ENCODE measurements around the gene EIF3D. TPM values are rescaled to one million over a fixed set of nuclear protein-coding genes. Genes with fewer than 3 reads are reported as not detected.

EIF3D gene
- total and polyA plus RNA-seq, 2 of the 4 experiments (the other 2 are of a cell fraction), result 339 to 746 TPM

DNA sequence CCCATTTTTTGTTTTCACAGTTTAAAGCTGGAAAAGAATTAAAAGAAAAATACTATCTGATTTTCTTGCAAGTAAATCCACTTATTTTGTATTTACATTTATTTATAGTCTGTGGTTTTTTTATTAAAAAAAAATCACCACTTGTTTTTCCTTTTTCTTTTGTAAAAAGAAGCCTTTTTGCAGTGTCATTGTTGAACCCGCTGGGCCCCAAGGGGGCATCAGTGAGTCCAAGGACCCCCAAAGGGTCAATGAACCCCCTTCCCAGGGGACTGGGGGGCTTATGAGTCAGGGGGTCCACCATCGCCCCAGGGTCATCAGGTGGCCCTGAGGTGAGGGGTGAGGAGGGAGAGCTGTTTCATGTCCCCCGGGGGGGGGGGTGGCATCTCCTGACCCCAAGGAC is 34.0 kb upstream of the EIF3D start:
- Histone ChIP-seq H2AFZ (replicated peaks; ENCODE audit: low read length, poor library complexity) (peak overlapping the region; percentile 39), H4K91ac (ENCODE audit: insufficient read depth, low read depth, low read length) (no peak overlapping the region), H3K23ac (ENCODE audit: low read depth, low read length) (no peak overlapping the region), H4K20me1 (ENCODE audit: insufficient read depth, low read length) (no peaks in the 10 kb centered on the region), H3K14ac (replicated peaks; ENCODE audit: low read depth, low read length) (no peak overlapping the region), H2BK5ac (ENCODE audit: low read depth, low read length, poor library complexity, severe bottlenecking) (no peak overlapping the region), H3K56ac (ENCODE audit: extremely low read depth, insufficient read depth, low read length) (no peak overlapping the region), H3K79me1 (ENCODE audit: low read depth in 1 of 2, low read length in 2 of 2) (no peaks in the 10 kb centered on the region), H2BK20ac (ENCODE audit: low read depth, low read length) (no peak overlapping the region), H2AK5ac (ENCODE audit: low read depth, low read length) (no peak overlapping the region), H3K4me1 (ENCODE audit: control insufficient read depth, insufficient read depth, low read length) (peaks cover 5% of the 10 kb centered on the region), H3K27me3 (ENCODE audit: control insufficient read depth, insufficient read depth, low read length) (peaks cover 20% of the 10 kb centered on the region), H3K9me3 (ENCODE audit: control insufficient read depth, insufficient read depth, low read length) (no peaks in the 10 kb centered on the region), H4K5ac (ENCODE audit: low read depth, low read length) (no peak overlapping the region), H3K4ac (ENCODE audit: low read depth, low read length) (peak overlapping the region; percentile 27; the same call in 1 of the 2 replicates), H3K36me3 (ENCODE audit: control insufficient read depth, insufficient read depth, low read length) (no peaks in the 10 kb centered on the region), H3K27ac (ENCODE audit: insufficient read depth, low read length) (no peak overlapping the region), H3K9me1 (ENCODE audit: insufficient read depth, low read length) (peaks cover 11% of the 10 kb centered on the region), H2BK15ac (ENCODE audit: low read depth, low read length) (no peak overlapping the region), H2BK120ac (ENCODE audit: low read depth, low read length) (no peak overlapping the region), H3K9ac (ENCODE audit: low read depth, low read length) (no peak overlapping the region), H3K18ac (ENCODE audit: low read depth, low read length) (no peak overlapping the region), H3K4me3 (ENCODE audit: insufficient read depth, low read depth, low read length) (no peak overlapping the region), H2AK9ac (replicated peaks; ENCODE audit: low read depth, low read length, poor library complexity) (no peak overlapping the region), H4K8ac (ENCODE audit: low read depth in 2 of 2, low read length in 2 of 2) (no peak overlapping the region), H3K4me2 (ENCODE audit: low read depth, low read length) (no peak overlapping the region)
- TF ChIP-seq RFX5 (IDR thresholded peaks at IDR 0.05; ENCODE audit: low read depth, low read length), result no peak
- TF ChIP-seq BHLHE40 (IDR thresholded peaks at IDR 0.05; ENCODE audit: low read depth, low read length), result no peak
- TF ChIP-seq, protein P1, sequence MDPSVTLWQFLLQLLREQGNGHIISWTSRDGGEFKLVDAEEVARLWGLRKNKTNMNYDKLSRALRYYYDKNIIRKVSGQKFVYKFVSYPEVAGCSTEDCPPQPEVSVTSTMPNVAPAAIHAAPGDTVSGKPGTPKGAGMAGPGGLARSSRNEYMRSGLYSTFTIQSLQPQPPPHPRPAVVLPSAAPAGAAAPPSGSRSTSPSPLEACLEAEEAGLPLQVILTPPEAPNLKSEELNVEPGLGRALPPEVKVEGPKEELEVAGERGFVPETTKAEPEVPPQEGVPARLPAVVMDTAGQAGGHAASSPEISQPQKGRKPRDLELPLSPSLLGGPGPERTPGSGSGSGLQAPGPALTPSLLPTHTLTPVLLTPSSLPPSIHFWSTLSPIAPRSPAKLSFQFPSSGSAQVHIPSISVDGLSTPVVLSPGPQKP (IDR thresholded peaks at IDR 0.05; ENCODE audit: borderline replicate concordance, low read depth, low read length), result no peak
- TF ChIP-seq SMC3 (IDR thresholded peaks at IDR 0.05; ENCODE audit: low read depth, low read length), result no peak
- no peak for TF ChIP-seq RCOR1 (IDR thresholded peaks at IDR 0.05; ENCODE audit: insufficient replicate concordance, low read length)
- dilution Hi-C loops (cut with HindIII; ENCODE audit: low sequenced_read_pairs, unreplicated experiment) (no loop called here), intact Hi-C loops (cut with micrococcal nuclease) (no loop called here), in situ Hi-C loops (cut with MboI; ENCODE audit: low sequenced_read_pairs) (no loop called here)
- DNase-seq, result no peak
- no peak for ATAC-seq (ENCODE audit: low read depth)
- no TSS peak for BruUV-seq (replicated peaks)
- no CpG with 5 or more reads among the region's 3 CpGs for WGBS, 2 experiments (ENCODE audit: extremely low coverage in 2 of 2, insufficient read length in 1 of 2)
- POLR2A ChIA-PET (ENCODE audit: unreplicated experiment), result interaction anchor here (0.6 kb wide), 1 partner anchor 194 kb away, joined by 9 read pairs; no protein-coding TSS in a partner anchor
- CTCF ChIA-PET, result no interaction called here

Data from IMR-90 (cell line).